SK-N-SH (cell line): ENCODE measurements around the gene CDKAL1.

ENCODE experiments used
- CTCF ChIP-seq: fragments of 200-600 bp; sonication (generic); IDR thresholded peaks from 2 replicates; pipeline ENCODE4 v1.6.1; 2017; ENCODE audit warnings: antibody characterized with exemption, mild to moderate bottlenecking, moderate library complexity
- EP300 ChIP-seq, 2 experiments: IDR thresholded peaks; 2 replicates each; pipeline versions ENCODE4 v1.4.0 to v1.6.1; 2012; ENCODE audit warnings: borderline replicate concordance in 1 of 2, low read depth in 1 of 2, low read length in 1 of 2
- GABPA ChIP-seq: IDR thresholded peaks from 2 replicates; pipeline ENCODE4 v1.4.0; 2012; ENCODE audit warnings: low read depth, mild to moderate bottlenecking
- SIN3A ChIP-seq: IDR thresholded peaks from 2 replicates; pipeline ENCODE4 v1.6.1; 2012; ENCODE audit warnings: low read depth, mild to moderate bottlenecking, low read length, moderate library complexity, borderline replicate concordance
- TAF1 ChIP-seq: IDR thresholded peaks from 2 replicates; pipeline ENCODE4 v1.6.1; 2012; ENCODE audit warnings: low read depth, mild to moderate bottlenecking, low read length, moderate library complexity, borderline replicate concordance

GRCh38 chr6:20802596-20802995 lies 268.3 kb downstream of the CDKAL1 start:
- TF ChIP-seq TAF1 (no peak), CTCF (no peak), EP300 (IDR thresholded peaks at IDR 0.05; ENCODE audit: borderline replicate concordance in 1 of 2, low read depth in 1 of 2, low read length in 1 of 2) (no peak), SIN3A (no peak), GABPA (no peak)
